ENCODE measurements around the gene DMC1.

DNA sequence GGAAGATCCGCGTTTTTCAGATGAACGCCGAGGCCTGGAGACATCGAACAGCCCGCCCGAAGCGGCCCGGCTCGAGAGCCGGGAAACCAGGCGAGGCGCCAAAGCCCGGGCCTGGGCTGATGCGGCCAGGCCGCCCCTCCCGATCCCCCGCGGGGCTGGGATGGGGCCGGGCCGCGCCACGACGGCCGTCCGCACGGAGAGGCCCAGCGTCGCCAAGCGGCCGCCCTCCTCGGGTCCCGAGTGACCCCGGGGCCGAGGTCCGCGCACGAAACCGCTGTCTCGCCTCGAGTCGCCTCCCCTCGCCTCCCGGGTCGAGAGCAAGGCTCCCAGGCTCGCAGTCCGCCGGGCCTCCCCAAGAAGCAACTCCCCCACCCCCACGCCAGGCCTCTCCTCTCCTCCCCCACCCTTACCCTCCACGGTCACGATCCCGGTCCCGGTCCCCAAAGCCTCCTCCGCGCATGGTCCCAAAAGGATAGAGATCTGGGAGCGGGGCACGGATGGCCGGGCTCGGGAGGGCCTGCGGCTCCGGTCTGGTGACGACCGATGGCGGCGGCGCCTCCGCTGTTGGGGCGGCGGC lies 64.4 kb downstream of the DMC1 start:
- TF ChIP-seq POLR2AphosphoS5 (IDR thresholded peaks at IDR 0.05; ENCODE audit: borderline replicate concordance, low read depth, low read length) (no peak), EZH2 (IDR thresholded peaks at IDR 0.05) (no peak)

All from SK-N-MC (cell line).